OCI-LY1 (cell line): ENCODE data around the gene HLA-DQA1.

ENCODE experiments used
- CTCF ChIP-seq: fragments of 200-600 bp; sonication (generic), shearing (Covaris generic); IDR thresholded peaks from 2 replicates; pipeline ENCODE4 v1.5.1; 2017; ENCODE audit warnings: mild to moderate bottlenecking, antibody characterized with exemption, low read length, moderate library complexity, mixed read lengths
- EZH2 ChIP-seq: fragments of 200-600 bp; sonication (generic), shearing (Covaris generic); IDR thresholded peaks from 2 replicates; pipeline ENCODE4 v1.8.0; 2017; ENCODE audit warnings: borderline replicate concordance, mixed run types, mild to moderate bottlenecking, antibody characterized with exemption, low read length, moderate library complexity, mixed read lengths

GRCh38 chr6:32627249-32627648 is 10.0 kb upstream of the HLA-DQA1 start:
- TF ChIP-seq EZH2 = no peak
- no peak for TF ChIP-seq CTCF
